SK-N-SH (cell line): ENCODE results near the gene RFTN1.

Source experiments
- CTCF ChIP-seq: fragments of 200-600 bp; sonication (generic); IDR thresholded peaks from 2 replicates; pipeline ENCODE4 v1.6.1; 2017; ENCODE audit warnings: antibody characterized with exemption, mild to moderate bottlenecking, moderate library complexity
- MAX ChIP-seq: IDR thresholded peaks from 2 replicates; pipeline ENCODE4 v1.4.0; 2012; ENCODE audit warnings: low read depth

- TF ChIP-seq MAX (no peak), CTCF (no peak)
Observed at GRCh38 chr3:16400106-16400931, 113.2 kb downstream of the RFTN1 start.
